GM21515 (cell line): ENCODE results near the gene PTBP2.
A peak's percentile ranks its signal among the peaks of the same experiment; 100 is the strongest.

ENCODE experiments used
- ATAC-seq: cut with Tn5 transposase; IDR thresholded peaks from one replicate; pipeline ENCODE4 v1.9.1; 2021; ENCODE audit not compliant: unreplicated experiment

PTBP2 gene

DNA sequence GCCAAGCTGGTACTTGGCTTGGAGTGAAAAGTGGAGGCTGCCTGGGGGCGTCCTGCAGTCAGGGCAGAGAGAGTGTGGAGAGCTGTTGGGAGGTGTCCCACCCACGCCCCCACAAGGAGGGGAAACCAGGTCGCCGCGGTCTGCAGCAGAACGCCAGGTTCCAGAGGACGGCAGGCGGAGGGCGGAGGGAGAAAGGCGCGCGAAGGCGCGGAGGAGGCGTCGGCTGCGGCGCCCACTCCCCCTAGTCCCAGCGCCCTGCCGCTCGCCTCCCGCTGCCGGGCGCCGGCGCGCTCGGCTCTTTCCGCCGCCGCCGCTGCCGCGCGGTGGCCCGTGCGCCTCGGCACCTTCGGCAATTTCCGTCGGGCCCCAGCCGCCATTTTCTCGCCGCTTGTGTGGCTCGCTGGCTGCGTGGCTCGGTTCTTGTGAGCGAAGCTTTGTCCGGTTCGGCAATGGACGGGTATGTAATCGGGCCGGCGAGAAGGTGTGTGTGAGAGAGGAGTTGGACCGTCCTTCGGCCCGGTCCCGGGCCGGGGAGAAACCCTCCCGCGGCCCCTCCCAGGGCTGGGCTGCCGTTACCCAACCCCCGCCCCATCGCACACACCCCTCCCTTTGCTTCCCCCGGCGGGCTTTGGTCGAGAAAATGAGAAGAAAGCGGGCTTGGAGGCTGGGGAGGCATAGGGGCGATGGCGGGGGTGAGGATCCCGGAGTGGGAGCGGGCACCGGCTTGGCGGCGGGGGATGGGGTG lies at the start of gene PTBP2:
Gene PTBP2, plus strand, starts transcription at position 369 of the 745 bp plus-strand sequence. Its CDS starts 81 bp downstream, at position 450.
- peak; percentile 96 for ATAC-seq

DNA sequence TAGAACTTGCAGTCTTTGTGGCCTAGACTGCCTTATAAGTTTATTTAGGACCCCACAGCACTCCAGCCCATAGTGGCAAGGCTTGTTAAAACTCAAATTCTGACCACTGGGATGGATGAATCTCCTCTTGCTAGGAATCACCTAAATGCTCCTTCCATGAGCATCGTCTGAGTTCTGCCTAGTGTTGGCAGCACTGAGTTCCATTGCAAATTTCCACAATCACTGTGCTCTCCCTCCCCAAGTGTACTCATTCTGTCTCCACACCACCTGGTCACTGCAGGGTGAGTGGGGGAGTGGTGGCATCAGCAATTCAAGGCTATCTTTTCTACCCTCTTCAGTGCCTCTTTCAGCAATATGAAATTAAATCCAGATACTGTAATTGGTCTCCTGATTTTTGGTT lies 46.7 kb upstream of the PTBP2 start:
- no peak for ATAC-seq

DNA sequence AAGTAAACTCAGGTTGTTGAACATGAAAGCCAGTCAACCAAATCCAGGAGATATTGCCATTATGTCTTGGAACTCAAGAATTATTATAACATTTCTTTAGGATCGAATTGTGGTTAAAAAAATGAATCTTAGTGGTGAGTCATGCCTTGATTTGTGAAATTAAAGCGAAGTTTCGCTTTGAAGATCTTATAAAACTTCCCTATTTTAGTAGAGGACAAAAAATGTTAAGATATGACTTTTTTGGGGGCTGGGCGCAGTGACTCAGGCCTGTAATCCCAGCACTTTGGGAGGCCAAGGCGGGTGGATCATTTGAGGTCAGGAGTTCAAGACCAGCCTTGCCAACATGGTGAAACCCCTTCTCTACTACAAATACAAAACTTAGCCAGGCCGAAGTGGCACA lies 39.5 kb upstream of the PTBP2 start:
- ATAC-seq = no peak

GRCh38 chr1:96683931-96684330 lies 37.7 kb upstream of the PTBP2 start:
- ATAC-seq = no peak

- ATAC-seq = no peak
Observed at GRCh38 chr1:96684744-96685143, 36.8 kb upstream of the PTBP2 start.

GRCh38 chr1:96688767-96689166 lies 32.8 kb upstream of the PTBP2 start:
- no peak for ATAC-seq

GRCh38 chr1:96695954-96696353 lies 25.6 kb upstream of the PTBP2 start:
- no peak for ATAC-seq

- ATAC-seq = no peak
Observed at GRCh38 chr1:96698342-96698983, 23.1 kb upstream of the PTBP2 start.

DNA sequence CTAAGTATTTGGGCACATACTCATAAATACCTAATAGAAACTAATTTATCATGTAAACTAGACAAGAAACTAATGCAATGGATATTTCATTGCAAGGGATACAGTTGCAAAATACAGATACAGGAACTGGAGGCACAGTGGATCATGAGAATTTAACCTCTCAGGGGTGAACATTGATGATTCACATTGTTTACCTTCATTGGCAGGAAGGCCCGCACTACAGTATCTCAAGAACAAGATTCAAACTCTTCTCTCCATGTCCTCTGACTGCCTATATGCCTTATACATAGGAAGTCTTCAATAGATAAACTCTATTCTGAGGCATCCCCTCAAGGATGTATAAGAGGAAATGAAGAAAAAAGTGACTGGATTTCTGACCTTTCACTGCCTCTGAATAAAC lies 18.4 kb upstream of the PTBP2 start:
- ATAC-seq = no peak

- ATAC-seq = no peak
Observed at GRCh38 chr1:96707023-96707422, 14.6 kb upstream of the PTBP2 start.

DNA sequence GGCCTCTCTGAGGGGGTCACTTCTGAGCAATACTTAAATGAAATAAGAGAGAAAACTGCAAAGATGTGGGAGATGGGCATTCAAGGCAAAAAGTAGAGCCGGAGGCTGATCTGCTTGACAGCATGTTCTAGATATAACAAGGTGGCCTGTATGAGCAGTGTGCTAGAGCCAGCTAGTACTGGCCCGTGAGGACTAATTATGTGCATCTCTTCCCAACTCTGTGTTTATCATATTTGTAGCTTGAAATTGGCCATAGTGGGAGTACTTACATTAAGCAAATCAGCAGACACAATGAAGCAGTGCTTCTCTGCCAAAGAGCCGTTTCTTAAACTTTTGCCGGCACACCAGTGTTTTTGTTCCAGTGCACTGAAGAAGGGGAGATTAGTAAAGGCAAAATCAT lies 13.1 kb upstream of the PTBP2 start:
- no peak for ATAC-seq

DNA sequence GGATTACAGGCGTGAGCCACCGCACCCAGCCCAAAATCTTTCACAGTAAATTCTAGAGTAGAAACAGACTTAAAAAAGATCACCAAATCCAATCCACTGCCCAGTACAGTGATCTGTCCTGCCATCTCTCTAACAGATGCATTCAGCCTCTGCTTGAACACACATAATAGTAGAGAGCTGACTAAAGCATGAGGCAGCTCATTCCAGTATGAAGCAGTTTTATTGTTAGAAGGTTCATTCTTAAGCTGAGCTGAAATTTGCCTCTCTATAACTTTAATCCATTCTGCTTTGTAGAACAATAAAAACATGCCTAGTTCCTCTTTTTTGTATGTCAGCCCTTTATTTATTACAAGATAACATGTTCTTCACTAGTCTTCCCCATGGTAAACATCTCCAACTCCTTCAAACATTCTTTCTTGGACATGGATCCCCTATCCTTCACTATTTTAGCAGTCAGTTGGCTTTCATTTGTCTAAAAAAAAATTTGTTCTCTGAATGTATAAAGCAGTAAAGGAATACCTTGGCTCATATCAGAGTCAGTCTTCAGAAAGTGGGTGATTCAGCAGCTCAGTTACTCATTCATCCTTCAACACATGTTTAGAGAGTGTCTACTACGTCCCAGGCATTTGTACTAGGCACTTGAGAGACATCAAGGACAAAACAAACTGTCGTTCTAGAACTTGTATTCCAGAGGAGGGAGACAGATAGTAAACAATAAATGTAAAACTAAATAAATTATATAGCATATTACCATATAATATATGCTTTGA lies 10.7 kb upstream of the PTBP2 start:
- no peak for ATAC-seq

GRCh38 chr1:96713649-96714048 lies 7.9 kb upstream of the PTBP2 start:
- no peak for ATAC-seq

GRCh38 chr1:96714881-96715280 lies 6.7 kb upstream of the PTBP2 start:
- no peak for ATAC-seq

GRCh38 chr1:96715482-96715881 lies 6.1 kb upstream of the PTBP2 start:
- ATAC-seq = no peak

DNA sequence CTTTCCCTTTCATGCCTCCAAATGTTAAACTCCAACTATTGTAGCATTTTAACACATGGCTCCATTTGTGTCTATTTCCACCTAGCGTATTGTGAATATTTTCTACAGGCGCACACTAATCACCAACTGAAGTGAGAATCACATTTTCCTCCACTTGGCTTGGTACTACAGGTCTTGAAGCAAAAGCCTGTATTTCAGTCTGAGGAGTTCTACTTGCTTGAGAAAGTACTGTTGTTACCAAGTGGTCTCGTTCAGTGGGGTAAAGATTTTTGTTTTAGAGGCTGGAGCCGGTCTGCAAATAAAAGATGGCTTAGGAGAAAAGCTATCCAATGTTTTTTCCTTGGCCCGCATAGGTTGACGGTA lies 550 bp upstream of the PTBP2 start:
- ATAC-seq = peak; percentile 3

- peak; percentile 50 for ATAC-seq
Observed at GRCh38 chr1:96722161-96722922, 758 bp downstream of the PTBP2 start.

DNA sequence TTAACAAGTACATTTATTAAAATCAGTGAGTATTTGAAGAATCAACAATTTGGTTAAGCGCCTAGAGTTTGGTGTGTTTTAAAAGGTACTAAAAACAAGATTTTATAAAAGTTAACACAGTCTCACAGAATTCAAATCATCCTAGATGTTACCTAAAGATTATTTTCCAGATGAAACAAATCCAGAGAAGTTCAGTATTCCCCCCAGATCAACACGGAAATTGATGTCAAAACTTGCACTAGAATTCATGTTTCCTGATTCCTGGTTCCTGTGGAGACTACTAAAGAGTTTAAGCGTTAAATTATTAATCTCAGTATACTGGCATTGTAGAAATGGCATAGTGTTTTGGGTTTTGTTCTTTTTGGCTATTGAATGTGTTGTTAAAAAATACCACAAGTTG lies 1.4 kb downstream of the PTBP2 start:
- ATAC-seq = no peak

- no peak for ATAC-seq
Observed at GRCh38 chr1:96723377-96723776, 1.8 kb downstream of the PTBP2 start.

DNA sequence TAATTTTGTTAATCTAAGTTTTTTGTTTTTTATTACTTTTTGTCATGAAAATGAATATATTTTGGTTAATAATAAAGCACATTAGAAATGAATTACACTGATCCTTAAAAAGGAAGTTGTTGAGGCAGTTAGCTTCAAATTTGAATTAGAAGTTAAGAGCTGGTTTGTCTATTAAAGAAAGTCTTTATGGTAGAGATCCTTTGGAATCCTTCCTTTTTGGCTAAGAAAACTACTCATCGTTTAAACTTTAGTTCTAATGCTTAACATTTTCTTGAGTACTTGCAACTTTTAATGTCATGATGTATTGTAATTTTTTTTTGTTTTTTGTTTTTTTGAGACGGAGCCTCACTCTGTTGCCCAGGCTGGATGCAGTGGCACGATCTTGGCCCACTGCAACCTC lies 2.4 kb downstream of the PTBP2 start:
- no peak for ATAC-seq

- ATAC-seq = no peak
Observed at GRCh38 chr1:96727860-96728259, 6.3 kb downstream of the PTBP2 start.
